Ascending aorta (tissue), 2 donors: ENCODE data around the gene USH1G. TPM values are rescaled to one million over a fixed set of nuclear protein-coding genes. Genes with fewer than 3 reads are reported as not detected.
"Not testable (repeated sequence)": the region's sequence is repeated elsewhere in the genome, so short reads cannot be mapped to it uniquely, and the experiment has no call there.

ENCODE experiments used
- DNase-seq, 2 donors: peaks; one replicate each; pipeline ENCODE4 v3.0.0-alpha.2; 2019; ENCODE audit warnings: low spot score in 2 of 2
- H3K27ac ChIP-seq, 2 donors: fragments of 200-600 bp; sonication (generic); one replicate each; pipeline ENCODE4 v1.5.1; 2016 to 2017; ENCODE audit warnings: mild to moderate bottlenecking in 1 of 2
- H3K27me3 ChIP-seq: fragments of 200-600 bp; sonication (generic); one replicate; pipeline ENCODE4 v1.5.1; 2017
- H3K36me3 ChIP-seq, 2 donors: fragments of 200-600 bp; sonication (generic); one replicate each; pipeline ENCODE4 v1.5.1; 2016
- H3K4me1 ChIP-seq, 2 donors: fragments of 200-600 bp; sonication (generic); one replicate each; pipeline ENCODE4 v1.5.1; 2016 to 2017; ENCODE audit warnings: mild to moderate bottlenecking in 1 of 2
- H3K4me3 ChIP-seq, 2 donors: fragments of 200-600 bp; sonication (generic); one replicate each; pipeline ENCODE4 v1.5.1; 2016 to 2017; ENCODE audit warnings: mild to moderate bottlenecking in 1 of 2
- H3K9me3 ChIP-seq, 2 donors: fragments of 200-600 bp; sonication (generic); one replicate each; pipeline ENCODE4 v1.5.1; 2016
- CTCF ChIP-seq, 3 experiments: fragments of 200-600 bp in 2 of 3; fragments of 450-650 bp in 1 of 3; sonication (generic) in 2 of 3; IDR thresholded peaks; one replicate each; pipeline ENCODE4 v1.5.1; 2016 to 2019; ENCODE audit warnings: antibody characterized with exemption in 3 of 3, mild to moderate bottlenecking in 1 of 3, moderate library complexity in 1 of 3
- intact Hi-C: fragments of 100-400 bp; cut with DNase I; formaldehyde crosslinking; loops from one replicate; pipeline ENCODE4 v1.15.1; 2023
- total RNA-seq: library from RNA; depleted of rRNA; stranded (reverse); fragments of >200 nt; gene quantifications from one replicate; pipeline ENCODE4 v1.1.0, GENCODE V29; 2016

USH1G gene
- total RNA-seq, 1 donor from 2014 or later = not detected

GRCh38 chr17:74918906-74919305, 4.1 kb downstream of the USH1G start:
- H3K27me3 ChIP-seq = peaks cover 22% of the 10 kb centered on the region
- DNase-seq = no peak
- peaks cover 8 to 10% of the 10 kb centered on the region in 2 donors for H3K4me1 ChIP-seq
- H3K27ac ChIP-seq = no peak overlapping the region
- no peak overlapping the region for H3K4me3 ChIP-seq
- no peaks in the 10 kb centered on the region for H3K9me3 ChIP-seq
- intact Hi-C loops = no loop called here
- no peaks in the 10 kb centered on the region for H3K36me3 ChIP-seq
- no peak for TF ChIP-seq CTCF (IDR thresholded peaks at IDR 0.05)

GRCh38 chr17:74917430-74917829, 5.6 kb downstream of the USH1G start:
- DNase-seq = no peak
- H3K27ac ChIP-seq = no peak overlapping the region
- no peak overlapping the region for H3K4me3 ChIP-seq
- H3K4me1 ChIP-seq = no peaks in the 10 kb centered on the region
- no peaks in the 10 kb centered on the region for H3K9me3 ChIP-seq
- H3K27me3 ChIP-seq = peaks cover 8% of the 10 kb centered on the region
- intact Hi-C loops = no loop called here
- no peaks in the 10 kb centered on the region for H3K36me3 ChIP-seq
- no peak for TF ChIP-seq CTCF (IDR thresholded peaks at IDR 0.05)

GRCh38 chr17:74916851-74917199, 6.2 kb downstream of the USH1G start:
- no peak for TF ChIP-seq CTCF (IDR thresholded peaks at IDR 0.05)
- Histone ChIP-seq H3K4me1 (no peaks in the 10 kb centered on the region), H3K27ac (no peak overlapping the region), H3K36me3 (no peaks in the 10 kb centered on the region), H3K4me3 (no peak overlapping the region), H3K9me3 (no peaks in the 10 kb centered on the region), H3K27me3 (peaks cover 5% of the 10 kb centered on the region)
- intact Hi-C loops = no loop called here
- DNase-seq = no peak

DNA sequence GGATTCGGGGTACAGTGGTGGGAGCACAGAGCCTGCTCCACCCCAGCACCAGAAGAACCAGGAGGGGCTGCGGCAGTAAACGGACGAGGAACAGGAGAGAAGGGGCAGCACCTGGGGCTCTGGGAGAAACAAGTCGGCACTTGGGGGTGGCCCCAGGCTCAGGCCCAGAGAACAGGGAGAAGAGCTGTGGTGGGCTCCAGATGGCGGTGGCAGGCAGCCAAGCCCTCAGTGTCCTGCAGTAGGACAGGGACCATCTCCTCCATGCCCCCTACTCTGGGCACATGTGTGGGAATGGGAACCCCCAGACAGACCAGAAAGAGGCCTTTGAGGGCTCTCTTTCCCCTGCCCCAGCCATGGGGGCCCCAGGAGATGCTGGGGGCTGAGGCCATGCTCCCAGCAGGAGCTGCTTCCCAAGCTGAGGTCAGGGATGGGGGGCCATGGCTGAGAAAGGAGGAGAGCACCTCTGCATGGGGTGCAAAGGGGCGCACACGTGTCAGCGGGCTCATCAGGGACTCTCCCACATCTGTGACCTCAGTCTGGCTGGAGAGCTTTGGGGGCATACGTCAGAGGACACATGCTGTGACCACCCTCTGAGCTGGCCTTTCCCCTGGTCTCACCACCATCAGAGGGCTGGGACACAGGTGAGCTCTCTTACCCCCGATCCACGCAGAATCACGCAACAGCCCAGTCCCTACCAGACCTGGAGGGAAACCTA, 6.8 kb downstream of the USH1G start:
- no peak for DNase-seq
- intact Hi-C loops = no loop called here
- H3K27me3 ChIP-seq = no peaks in the 10 kb centered on the region
- H3K27ac ChIP-seq = no peak overlapping the region
- no peaks in the 10 kb centered on the region for H3K9me3 ChIP-seq
- no peak overlapping the region for H3K4me3 ChIP-seq
- no peaks in the 10 kb centered on the region for H3K36me3 ChIP-seq
- TF ChIP-seq CTCF (IDR thresholded peaks at IDR 0.05) = no peak
- H3K4me1 ChIP-seq = no peaks in the 10 kb centered on the region

DNA sequence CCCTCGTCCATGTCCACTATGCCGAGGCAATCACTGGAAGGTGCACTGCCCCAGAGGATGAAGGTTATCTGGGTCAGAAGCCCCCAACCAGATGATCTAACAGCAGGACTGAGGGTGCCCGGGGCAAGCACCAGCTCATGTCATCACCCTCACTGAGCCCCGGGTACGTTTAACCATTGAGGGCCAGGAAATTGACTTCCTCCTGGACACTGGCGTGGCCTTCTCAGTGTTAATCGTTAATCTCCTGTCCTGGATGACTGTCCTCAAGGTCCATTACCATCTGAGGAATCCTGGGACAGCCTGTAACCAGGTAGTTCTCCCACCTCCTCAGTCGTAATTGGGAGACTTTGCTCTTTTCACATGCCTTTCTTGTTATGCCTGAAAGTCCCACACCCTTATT, 11.6 kb downstream of the USH1G start:
- H3K36me3 ChIP-seq, H3K27me3 ChIP-seq, H3K4me1 ChIP-seq, intact Hi-C loops, DNase-seq, H3K9me3 ChIP-seq, H3K4me3 ChIP-seq, H3K27ac ChIP-seq: not testable (repeated sequence)

GRCh38 chr17:74909097-74909496, 14.0 kb downstream of the USH1G start:
- H3K27ac ChIP-seq, H3K4me3 ChIP-seq, H3K36me3 ChIP-seq, H3K4me1 ChIP-seq, H3K27me3 ChIP-seq, DNase-seq, H3K9me3 ChIP-seq, intact Hi-C loops: not testable (repeated sequence)

GRCh38 chr17:74907012-74907411, 16.0 kb downstream of the USH1G start:
- H3K27me3 ChIP-seq = no peaks in the 10 kb centered on the region
- no peak overlapping the region for H3K4me3 ChIP-seq
- H3K4me1 ChIP-seq = no peaks in the 10 kb centered on the region
- H3K27ac ChIP-seq = no peak overlapping the region
- no peaks in the 10 kb centered on the region for H3K9me3 ChIP-seq
- intact Hi-C loops = no loop called here
- DNase-seq = no peak
- TF ChIP-seq CTCF (IDR thresholded peaks at IDR 0.05) = no peak
- H3K36me3 ChIP-seq = no peaks in the 10 kb centered on the region

DNA sequence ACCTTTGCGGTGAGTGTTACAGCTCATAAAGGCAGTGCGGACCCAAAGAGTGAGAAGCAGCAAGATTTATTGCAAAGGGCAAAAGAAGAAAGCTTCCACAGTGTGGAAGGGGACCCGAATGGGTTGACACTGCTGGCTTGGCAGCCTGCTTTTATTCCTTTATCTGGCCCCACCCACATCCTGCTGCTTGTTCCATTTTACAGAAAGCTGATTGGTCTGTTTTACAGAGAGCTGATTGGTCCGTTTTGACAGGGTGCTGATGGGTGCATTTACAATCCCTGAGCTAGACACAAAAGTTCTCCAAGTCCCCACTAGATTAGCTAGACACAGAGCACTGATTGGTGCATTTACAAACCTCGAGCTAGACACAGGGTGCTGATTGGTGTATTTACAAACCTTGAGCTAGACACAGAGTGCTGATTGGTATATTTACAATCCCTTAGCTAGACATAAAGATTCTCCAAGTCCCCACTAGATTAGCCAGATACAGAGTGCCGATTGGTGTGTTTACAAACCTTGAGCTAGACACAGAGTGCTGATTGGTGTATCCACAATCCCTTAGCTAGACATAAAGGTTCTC, 16.8 kb downstream of the USH1G start:
- H3K9me3 ChIP-seq, H3K36me3 ChIP-seq, DNase-seq, intact Hi-C loops, H3K4me3 ChIP-seq, H3K27me3 ChIP-seq, H3K27ac ChIP-seq, H3K4me1 ChIP-seq: not testable (repeated sequence)
